ENCODE results near the gene ROBO2.

ROBO2 gene

DNA sequence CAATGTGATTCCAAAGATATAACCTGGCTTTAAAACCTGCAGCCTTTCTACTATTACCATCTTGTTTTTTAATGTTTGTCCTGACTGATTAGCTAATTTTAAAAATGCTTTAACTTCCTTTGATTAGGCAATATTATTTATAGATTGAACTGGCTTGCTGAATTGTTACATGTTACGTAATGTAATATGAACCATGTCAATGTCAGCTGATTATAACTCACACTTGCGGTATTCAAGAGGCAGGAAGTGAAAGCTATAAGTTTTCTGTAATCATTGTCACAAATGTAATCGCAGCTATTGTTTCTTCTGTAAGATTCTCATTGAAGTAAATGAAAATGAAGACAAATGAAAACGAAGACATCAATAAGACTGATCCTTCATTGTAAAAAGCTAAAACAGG, 146.8 kb downstream of the ROBO2 start:
- Histone ChIP-seq H3K4me1 (no peaks in the 10 kb centered on the region), H3K9me3 (ENCODE audit: control insufficient read depth, low read length) (no peaks in the 10 kb centered on the region), H3K79me2 (no peaks in the 10 kb centered on the region), H3K4me2 (ENCODE audit: low read length) (no peak overlapping the region), H3K27ac (no peak overlapping the region), H2AFZ (no peak overlapping the region), H3K9ac (no peak overlapping the region), H3K36me3 (ENCODE audit: control insufficient read depth, insufficient read depth, low read length) (no peaks in the 10 kb centered on the region), H3K27me3 (ENCODE audit: control insufficient read depth, insufficient read depth, low read length) (no peaks in the 10 kb centered on the region), H3K4me3 (ENCODE audit: low read depth, low read length) (no peak overlapping the region)
- TF ChIP-seq, protein P1, sequence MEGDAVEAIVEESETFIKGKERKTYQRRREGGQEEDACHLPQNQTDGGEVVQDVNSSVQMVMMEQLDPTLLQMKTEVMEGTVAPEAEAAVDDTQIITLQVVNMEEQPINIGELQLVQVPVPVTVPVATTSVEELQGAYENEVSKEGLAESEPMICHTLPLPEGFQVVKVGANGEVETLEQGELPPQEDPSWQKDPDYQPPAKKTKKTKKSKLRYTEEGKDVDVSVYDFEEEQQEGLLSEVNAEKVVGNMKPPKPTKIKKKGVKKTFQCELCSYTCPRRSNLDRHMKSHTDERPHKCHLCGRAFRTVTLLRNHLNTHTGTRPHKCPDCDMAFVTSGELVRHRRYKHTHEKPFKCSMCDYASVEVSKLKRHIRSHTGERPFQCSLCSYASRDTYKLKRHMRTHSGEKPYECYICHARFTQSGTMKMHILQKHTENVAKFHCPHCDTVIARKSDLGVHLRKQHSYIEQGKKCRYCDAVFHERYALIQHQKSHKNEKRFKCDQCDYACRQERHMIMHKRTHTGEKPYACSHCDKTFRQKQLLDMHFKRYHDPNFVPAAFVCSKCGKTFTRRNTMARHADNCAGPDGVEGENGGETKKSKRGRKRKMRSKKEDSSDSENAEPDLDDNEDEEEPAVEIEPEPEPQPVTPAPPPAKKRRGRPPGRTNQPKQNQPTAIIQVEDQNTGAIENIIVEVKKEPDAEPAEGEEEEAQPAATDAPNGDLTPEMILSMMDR (IDR thresholded peaks at IDR 0.05) = no peak

DNA sequence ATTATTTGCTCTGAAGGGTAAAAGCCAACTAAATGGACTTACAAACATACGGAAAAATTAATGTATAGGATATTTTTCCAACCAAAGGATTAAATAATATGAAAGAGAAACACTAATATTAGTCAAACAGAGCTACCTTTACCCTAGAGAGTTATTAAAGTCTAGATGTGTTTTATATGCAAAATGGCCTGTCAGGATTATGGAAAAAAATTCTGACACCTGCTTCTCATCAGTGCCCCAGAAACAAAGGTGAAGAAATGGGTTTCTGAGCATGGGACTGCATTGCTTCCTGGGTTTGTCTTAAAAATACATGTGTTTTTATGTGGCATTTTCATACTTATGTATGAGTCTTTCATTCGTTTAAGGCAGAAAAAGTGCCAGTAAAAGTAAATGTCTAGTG, 148.3 kb downstream of the ROBO2 start:
- Histone ChIP-seq H3K4me3 (ENCODE audit: low read depth, low read length) (no peak overlapping the region), H2AFZ (no peak overlapping the region), H3K36me3 (ENCODE audit: control insufficient read depth, insufficient read depth, low read length) (no peaks in the 10 kb centered on the region), H3K4me2 (ENCODE audit: low read length) (no peak overlapping the region), H3K9ac (no peak overlapping the region), H3K27me3 (ENCODE audit: control insufficient read depth, insufficient read depth, low read length) (no peaks in the 10 kb centered on the region), H3K9me3 (ENCODE audit: control insufficient read depth, low read length) (no peaks in the 10 kb centered on the region), H3K27ac (no peak overlapping the region), H3K4me1 (no peaks in the 10 kb centered on the region), H3K79me2 (no peaks in the 10 kb centered on the region)
- TF ChIP-seq, protein P1 (IDR thresholded peaks at IDR 0.05) = no peak

DNA sequence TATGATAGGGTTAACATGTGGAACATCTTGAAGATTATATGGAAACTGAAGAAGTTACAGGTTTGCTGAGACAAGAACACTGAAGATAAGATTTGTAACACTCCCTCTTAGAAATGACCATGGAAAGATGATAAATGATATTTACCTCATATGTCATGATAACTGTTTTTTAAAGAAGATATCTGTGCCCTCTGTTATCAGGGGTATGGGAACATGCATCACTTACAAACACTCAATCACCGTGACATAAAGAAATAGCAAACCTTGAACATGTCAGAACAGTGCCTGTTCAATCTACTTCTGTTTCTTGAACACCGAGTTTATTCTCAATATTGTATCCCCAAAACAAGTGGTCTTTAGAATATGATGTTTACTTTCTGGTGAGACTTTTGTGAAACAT, 149.4 kb downstream of the ROBO2 start:
- no peak overlapping the region for H3K4me3 ChIP-seq (ENCODE audit: low read depth, low read length)
- no peaks in the 10 kb centered on the region for H3K27me3 ChIP-seq (ENCODE audit: control insufficient read depth, insufficient read depth, low read length)
- H3K27ac ChIP-seq = no peak overlapping the region
- no peaks in the 10 kb centered on the region for H3K9me3 ChIP-seq (ENCODE audit: control insufficient read depth, low read length)
- no peaks in the 10 kb centered on the region for H3K79me2 ChIP-seq
- no peak overlapping the region for H3K9ac ChIP-seq
- H3K36me3 ChIP-seq (ENCODE audit: control insufficient read depth, insufficient read depth, low read length) = no peaks in the 10 kb centered on the region
- H2AFZ ChIP-seq = no peak overlapping the region
- TF ChIP-seq, protein P1 (IDR thresholded peaks at IDR 0.05) = no peak
- no peak overlapping the region for H3K4me2 ChIP-seq (ENCODE audit: low read length)
- H3K4me1 ChIP-seq = no peaks in the 10 kb centered on the region

DNA sequence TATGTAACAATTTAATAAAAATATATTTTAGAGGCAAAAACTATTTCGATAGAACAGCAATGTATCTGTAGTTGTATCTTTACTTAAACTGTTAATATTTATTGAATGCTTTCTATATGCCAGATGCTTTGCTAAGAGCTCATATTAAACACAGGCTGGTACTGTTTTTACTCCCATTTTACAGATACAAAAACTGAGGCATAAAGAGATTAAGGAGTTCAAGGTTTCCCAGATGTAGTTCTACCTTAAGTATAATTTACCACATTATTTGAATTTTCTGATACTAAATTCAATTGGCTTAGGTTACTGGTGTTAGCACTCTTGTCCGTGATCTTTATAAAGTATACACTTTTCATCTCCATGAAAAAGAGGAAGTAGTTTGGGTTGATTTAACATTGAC, 149.8 kb downstream of the ROBO2 start:
- no peak overlapping the region for H3K4me3 ChIP-seq (ENCODE audit: low read depth, low read length)
- no peaks in the 10 kb centered on the region for H3K36me3 ChIP-seq (ENCODE audit: control insufficient read depth, insufficient read depth, low read length)
- H3K4me2 ChIP-seq (ENCODE audit: low read length) = no peak overlapping the region
- TF ChIP-seq, protein P1 (IDR thresholded peaks at IDR 0.05) = no peak
- no peak overlapping the region for H2AFZ ChIP-seq
- H3K4me1 ChIP-seq = no peaks in the 10 kb centered on the region
- H3K79me2 ChIP-seq = no peaks in the 10 kb centered on the region
- H3K9ac ChIP-seq = no peak overlapping the region
- H3K27ac ChIP-seq = no peak overlapping the region
- no peaks in the 10 kb centered on the region for H3K27me3 ChIP-seq (ENCODE audit: control insufficient read depth, insufficient read depth, low read length)
- H3K9me3 ChIP-seq (ENCODE audit: control insufficient read depth, low read length) = no peaks in the 10 kb centered on the region

DNA sequence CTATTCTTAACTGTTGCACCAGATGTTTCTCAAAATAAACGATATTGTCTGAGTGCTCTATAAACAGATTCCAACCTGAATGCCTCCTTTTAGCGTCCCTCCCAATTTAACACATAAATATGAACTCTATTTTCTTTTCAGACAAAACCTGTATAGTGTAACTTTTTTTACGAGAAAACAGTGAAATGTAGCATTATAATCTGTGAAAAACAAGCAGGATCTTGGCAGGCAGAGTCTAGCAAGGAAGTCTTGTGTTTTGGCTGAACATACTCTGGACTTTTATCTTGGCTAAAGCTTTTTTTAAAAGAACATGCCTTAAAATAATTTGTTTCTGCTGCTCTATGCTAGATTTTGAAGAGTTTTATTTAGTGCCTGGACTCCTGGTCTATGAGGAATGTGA, 150.5 kb downstream of the ROBO2 start:
- TF ChIP-seq, protein P1 (IDR thresholded peaks at IDR 0.05) = no peak
- Histone ChIP-seq H3K9me3 (ENCODE audit: control insufficient read depth, low read length) (no peaks in the 10 kb centered on the region), H3K9ac (no peak overlapping the region), H2AFZ (no peak overlapping the region), H3K36me3 (ENCODE audit: control insufficient read depth, insufficient read depth, low read length) (no peaks in the 10 kb centered on the region), H3K79me2 (no peaks in the 10 kb centered on the region), H3K27me3 (ENCODE audit: control insufficient read depth, insufficient read depth, low read length) (no peaks in the 10 kb centered on the region), H3K4me3 (ENCODE audit: low read depth, low read length) (no peak overlapping the region), H3K27ac (no peak overlapping the region), H3K4me1 (no peaks in the 10 kb centered on the region), H3K4me2 (ENCODE audit: low read length) (no peak overlapping the region)
